ENCODE measurements around the gene USP5. TPM values are rescaled to one million over a fixed set of nuclear protein-coding genes. Genes with fewer than 3 reads are reported as not detected.

USP5 gene
- total and polyA plus RNA-seq, 2 experiments from 2014 or later, result 73.2 to 96.2 TPM

GRCh38 chr12:6822426-6823135 is 29.4 kb upstream of the USP5 start:
- Histone ChIP-seq H3K9me2 (ENCODE audit: insufficient read depth) (no peaks in the 10 kb centered on the region), H3F3A (ENCODE audit: insufficient read depth) (no peaks in the 10 kb centered on the region; the same call in 1 of the 2 replicates), H3K4me1 (ENCODE audit: insufficient read depth) (peaks cover 14% of the 10 kb centered on the region), H3K9me3 (ENCODE audit: low read depth) (no peaks in the 10 kb centered on the region), H3K27ac (no peak overlapping the region), H3K4me3 (no peak overlapping the region), H4K20me1 (ENCODE audit: insufficient read depth) (no peaks in the 10 kb centered on the region), H2AFZ (no peak overlapping the region), H3K9ac (no peak overlapping the region), H3K79me2 (ENCODE audit: insufficient read depth) (peaks cover 11% of the 10 kb centered on the region), H3K36me3 (ENCODE audit: low read depth) (no peaks in the 10 kb centered on the region), H3K4me2 (ENCODE audit: unreplicated experiment) (no peak overlapping the region), H3K27me3 (replicated peaks; ENCODE audit: insufficient read depth) (peaks cover 7% of the 10 kb centered on the region)
- in situ Hi-C loops (cut with MboI), result no loop called here
- no peak for DNase-seq
- 19 to 20% methylated on average over 7 of the region's 7 CpGs for WGBS, 2 experiments (ENCODE audit: low coverage in 1 of 2, low lambda C conversion rate in 2 of 2, missing lambda C conversion rate in 2 of 2)
- TF ChIP-seq EZH2phosphoT487 (IDR thresholded peaks at IDR 0.05; ENCODE audit: insufficient read depth, low read depth) (no peak), EZH2 (IDR thresholded peaks at IDR 0.05; ENCODE audit: insufficient read depth, poor library complexity, severe bottlenecking) (no peak)

GRCh38 chr12:6823182-6824084 is 28.5 kb upstream of the USP5 start:
- no peak overlapping the region for H3K4me2 ChIP-seq (ENCODE audit: unreplicated experiment)
- peaks cover 7% of the 10 kb centered on the region for H3K27me3 ChIP-seq (replicated peaks; ENCODE audit: insufficient read depth)
- H2AFZ ChIP-seq, result no peak overlapping the region
- DNase-seq, result no peak
- H3K4me1 ChIP-seq (ENCODE audit: insufficient read depth), result peaks cover 15% of the 10 kb centered on the region
- H4K20me1 ChIP-seq (ENCODE audit: insufficient read depth), result no peaks in the 10 kb centered on the region
- H3K9me2 ChIP-seq (ENCODE audit: insufficient read depth), result no peaks in the 10 kb centered on the region
- H3F3A ChIP-seq (ENCODE audit: insufficient read depth), result no peaks in the 10 kb centered on the region; the same call in 1 of the 2 replicates
- in situ Hi-C loops (cut with MboI), result no loop called here
- H3K4me3 ChIP-seq, result no peak overlapping the region
- H3K9ac ChIP-seq, result no peak overlapping the region
- 45 to 53% methylated on average over 8 to 11 of the region's 12 CpGs for WGBS, 2 experiments (ENCODE audit: low coverage in 1 of 2, low lambda C conversion rate in 2 of 2, missing lambda C conversion rate in 2 of 2)
- no peak overlapping the region for H3K27ac ChIP-seq
- TF ChIP-seq EZH2 (IDR thresholded peaks at IDR 0.05; ENCODE audit: insufficient read depth, poor library complexity, severe bottlenecking), result no peak
- no peak for TF ChIP-seq EZH2phosphoT487 (IDR thresholded peaks at IDR 0.05; ENCODE audit: insufficient read depth, low read depth)
- H3K9me3 ChIP-seq (ENCODE audit: low read depth), result no peaks in the 10 kb centered on the region
- peaks cover 16% of the 10 kb centered on the region for H3K79me2 ChIP-seq (ENCODE audit: insufficient read depth)
- no peaks in the 10 kb centered on the region for H3K36me3 ChIP-seq (ENCODE audit: low read depth)

GRCh38 chr12:6824085-6824775 is 27.7 kb upstream of the USP5 start:
- Histone ChIP-seq H3K79me2 (ENCODE audit: insufficient read depth) (peaks cover 16% of the 10 kb centered on the region), H3K27ac (no peak overlapping the region), H3K9me2 (ENCODE audit: insufficient read depth) (no peaks in the 10 kb centered on the region), H3F3A (ENCODE audit: insufficient read depth) (no peaks in the 10 kb centered on the region; the same call in 1 of the 2 replicates), H3K4me3 (no peak overlapping the region), H3K4me1 (ENCODE audit: insufficient read depth) (peaks cover 15% of the 10 kb centered on the region), H3K27me3 (replicated peaks; ENCODE audit: insufficient read depth) (peaks cover 7% of the 10 kb centered on the region), H3K9ac (no peak overlapping the region), H3K36me3 (ENCODE audit: low read depth) (no peaks in the 10 kb centered on the region), H3K4me2 (ENCODE audit: unreplicated experiment) (no peak overlapping the region), H4K20me1 (ENCODE audit: insufficient read depth) (no peaks in the 10 kb centered on the region), H3K9me3 (ENCODE audit: low read depth) (no peaks in the 10 kb centered on the region), H2AFZ (no peak overlapping the region)
- no peak for DNase-seq
- in situ Hi-C loops (cut with MboI), result no loop called here
- 53 to 66% methylated on average over 31 to 32 of the region's 37 CpGs for WGBS, 2 experiments (ENCODE audit: low coverage in 1 of 2, low lambda C conversion rate in 2 of 2, missing lambda C conversion rate in 2 of 2)
- TF ChIP-seq EZH2 (IDR thresholded peaks at IDR 0.05; ENCODE audit: insufficient read depth, poor library complexity, severe bottlenecking), result no peak
- TF ChIP-seq EZH2phosphoT487 (IDR thresholded peaks at IDR 0.05; ENCODE audit: insufficient read depth, low read depth), result no peak

GRCh38 chr12:6824901-6825381 is 27.0 kb upstream of the USP5 start:
- Histone ChIP-seq H3K4me2 (ENCODE audit: unreplicated experiment) (peak overlapping the region; percentile 78), H3K36me3 (ENCODE audit: low read depth) (no peaks in the 10 kb centered on the region), H3K4me3 (peak overlapping the region; percentile 64), H3K9ac (peak overlapping the region; percentile 63), H3K4me1 (ENCODE audit: insufficient read depth) (peaks cover 20% of the 10 kb centered on the region), H3K27me3 (replicated peaks; ENCODE audit: insufficient read depth) (peaks cover 7% of the 10 kb centered on the region), H2AFZ (peak overlapping the region; percentile 77), H4K20me1 (ENCODE audit: insufficient read depth) (no peaks in the 10 kb centered on the region), H3K9me3 (ENCODE audit: low read depth) (no peaks in the 10 kb centered on the region), H3K9me2 (ENCODE audit: insufficient read depth) (no peaks in the 10 kb centered on the region), H3F3A (ENCODE audit: insufficient read depth) (no peaks in the 10 kb centered on the region; the same call in 1 of the 2 replicates), H3K27ac (no peak overlapping the region), H3K79me2 (ENCODE audit: insufficient read depth) (peaks cover 22% of the 10 kb centered on the region)
- WGBS, 2 experiments (ENCODE audit: low coverage in 1 of 2, low lambda C conversion rate in 2 of 2, missing lambda C conversion rate in 2 of 2), result 15 to 16% methylated on average over 12 of the region's 12 CpGs
- in situ Hi-C loops (cut with MboI), result no loop called here
- TF ChIP-seq EZH2 (IDR thresholded peaks at IDR 0.05; ENCODE audit: insufficient read depth, poor library complexity, severe bottlenecking) (no peak), EZH2phosphoT487 (IDR thresholded peaks at IDR 0.05; ENCODE audit: insufficient read depth, low read depth) (no peak)
- DNase-seq, result peak; percentile 75

Measured in GM23248 (cell line).